ENCODE measurements around the gene BEND6. TPM values are rescaled to one million over a fixed set of nuclear protein-coding genes. Genes with fewer than 3 reads are reported as not detected.

Gene BEND6
- total RNA-seq, 1 donor from 2014 or later: not detected

DNA sequence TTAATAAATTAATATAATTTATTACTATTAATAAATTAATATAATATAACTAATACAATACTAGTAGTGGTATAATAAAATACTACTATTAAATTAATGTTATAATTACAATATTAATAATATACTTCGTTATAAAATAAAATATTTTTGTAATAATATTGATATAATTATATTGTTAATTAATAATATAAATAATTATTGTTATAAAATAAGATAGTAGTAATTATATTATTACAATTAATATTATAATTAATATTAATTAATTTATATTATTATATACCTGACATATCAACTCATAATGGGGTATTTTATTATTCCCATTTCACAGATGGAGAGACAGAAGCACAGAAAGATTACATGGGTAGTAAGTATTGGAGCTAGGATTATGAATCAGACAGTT is 8.9 kb downstream of the BEND6 start:
- no peak overlapping the region for H3K27ac Mint-ChIP-seq
- no peaks in the 10 kb centered on the region for H3K9me3 Mint-ChIP-seq
- H3K27me3 Mint-ChIP-seq (ENCODE audit: insufficient read depth): peaks cover 11% of the 10 kb centered on the region
- no peak for DNase-seq (ENCODE audit: low spot score)
- no peaks in the 10 kb centered on the region for H3K4me1 Mint-ChIP-seq (ENCODE audit: low read depth)
- intact Hi-C loops (cut with micrococcal nuclease): no loop called here
- H3K36me3 Mint-ChIP-seq (ENCODE audit: low read depth): no peaks in the 10 kb centered on the region
- no peak overlapping the region for H3K4me3 Mint-ChIP-seq

DNA sequence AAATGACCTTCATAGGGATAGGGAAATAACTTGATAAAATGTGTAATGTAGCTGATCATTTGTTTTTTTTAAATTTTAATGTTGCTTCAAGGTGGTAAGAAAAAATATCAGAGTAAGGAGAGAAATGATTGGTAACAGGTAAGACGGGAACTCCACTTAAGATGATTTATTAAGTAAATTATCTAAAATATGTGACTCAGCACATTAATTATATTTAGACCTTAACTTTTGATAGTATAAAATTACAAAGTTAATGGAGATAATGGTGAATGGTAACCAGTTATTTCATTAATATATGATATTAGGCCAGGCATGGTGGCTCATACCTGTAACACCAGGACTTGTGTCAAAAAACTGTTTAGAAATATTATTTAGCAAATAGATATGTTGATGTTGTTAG is 10.2 kb downstream of the BEND6 start:
- H3K27me3 Mint-ChIP-seq (ENCODE audit: insufficient read depth): peaks cover 11% of the 10 kb centered on the region
- no peaks in the 10 kb centered on the region for H3K36me3 Mint-ChIP-seq (ENCODE audit: low read depth)
- no peak overlapping the region for H3K27ac Mint-ChIP-seq
- H3K4me1 Mint-ChIP-seq (ENCODE audit: low read depth): no peaks in the 10 kb centered on the region
- H3K9me3 Mint-ChIP-seq: no peaks in the 10 kb centered on the region
- intact Hi-C loops (cut with micrococcal nuclease): no loop called here
- no peak for DNase-seq (ENCODE audit: low spot score)
- no peak overlapping the region for H3K4me3 Mint-ChIP-seq

DNA sequence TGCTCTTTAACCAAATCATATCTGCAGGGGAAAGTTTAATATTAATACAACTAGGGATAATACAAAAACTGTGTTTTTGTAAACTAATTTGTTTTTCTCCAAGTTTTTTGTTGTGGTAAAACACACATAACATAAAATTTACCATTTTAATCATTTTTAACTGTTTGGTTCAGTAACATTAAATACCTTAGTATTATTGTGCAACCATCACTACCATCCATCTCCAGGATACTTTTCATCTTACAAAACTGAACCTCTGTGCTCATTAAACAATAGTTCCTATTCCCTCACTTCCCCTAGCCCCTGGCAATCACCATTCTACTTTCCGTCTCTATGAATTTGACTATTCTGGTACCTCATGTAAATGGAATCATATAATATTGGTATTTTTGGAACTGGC is 15.9 kb downstream of the BEND6 start:
- DNase-seq (ENCODE audit: low spot score): no peak
- no peak overlapping the region for H3K27ac Mint-ChIP-seq
- no peaks in the 10 kb centered on the region for H3K9me3 Mint-ChIP-seq
- peaks cover 10% of the 10 kb centered on the region for H3K27me3 Mint-ChIP-seq (ENCODE audit: insufficient read depth)
- intact Hi-C loops (cut with micrococcal nuclease): no loop called here
- no peaks in the 10 kb centered on the region for H3K36me3 Mint-ChIP-seq (ENCODE audit: low read depth)
- H3K4me1 Mint-ChIP-seq (ENCODE audit: low read depth): no peaks in the 10 kb centered on the region
- H3K4me3 Mint-ChIP-seq: no peak overlapping the region

DNA sequence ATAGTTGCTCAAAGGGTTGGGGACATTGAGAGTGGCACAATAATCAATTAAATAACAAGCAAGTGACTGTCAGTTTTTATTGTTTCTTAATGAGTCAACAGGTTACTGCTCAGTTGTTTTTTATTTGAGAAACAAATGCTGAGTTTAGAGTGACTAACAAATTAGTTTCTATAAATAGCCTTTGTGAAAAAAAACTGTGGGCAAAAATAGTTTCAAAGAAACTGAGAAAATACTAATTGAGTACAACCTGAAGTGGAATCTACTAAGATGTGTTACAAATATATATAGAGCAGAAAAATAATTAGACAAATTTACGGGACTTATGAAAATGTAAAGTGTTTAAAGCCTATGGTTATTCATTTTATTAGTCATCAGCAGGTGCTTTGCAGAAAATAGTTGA is 22.3 kb downstream of the BEND6 start:
- no peak overlapping the region for H3K4me3 Mint-ChIP-seq
- DNase-seq (ENCODE audit: low spot score): no peak
- peaks cover 5% of the 10 kb centered on the region for H3K9me3 Mint-ChIP-seq
- H3K4me1 Mint-ChIP-seq (ENCODE audit: low read depth): no peaks in the 10 kb centered on the region
- H3K27me3 Mint-ChIP-seq (ENCODE audit: insufficient read depth): peaks cover 3% of the 10 kb centered on the region
- no peak overlapping the region for H3K27ac Mint-ChIP-seq
- intact Hi-C loops (cut with micrococcal nuclease): no loop called here
- H3K36me3 Mint-ChIP-seq (ENCODE audit: low read depth): peaks cover 1% of the 10 kb centered on the region

DNA sequence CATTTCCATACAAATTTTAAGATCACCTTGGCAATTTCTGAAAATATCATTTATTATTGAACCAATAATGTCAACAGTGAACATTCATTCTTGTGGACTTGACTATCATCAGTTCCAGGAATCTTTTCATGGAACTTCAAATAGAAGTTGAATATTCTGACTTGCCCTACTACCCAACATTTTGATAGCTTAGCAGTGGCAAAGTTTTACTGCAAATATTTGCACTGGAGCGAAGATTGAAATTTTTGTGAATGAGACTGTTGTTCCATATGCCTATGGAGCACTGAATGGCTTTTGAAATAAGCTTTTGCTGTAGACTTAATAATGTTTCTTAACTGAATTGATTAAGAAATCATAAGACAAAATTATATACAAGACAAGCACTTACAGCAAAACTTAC is 23.6 kb downstream of the BEND6 start:
- intact Hi-C loops (cut with micrococcal nuclease): no loop called here
- no peak overlapping the region for H3K27ac Mint-ChIP-seq
- peaks cover 1% of the 10 kb centered on the region for H3K36me3 Mint-ChIP-seq (ENCODE audit: low read depth)
- H3K4me1 Mint-ChIP-seq (ENCODE audit: low read depth): no peaks in the 10 kb centered on the region
- no peak for DNase-seq (ENCODE audit: low spot score)
- peaks cover 5% of the 10 kb centered on the region for H3K27me3 Mint-ChIP-seq (ENCODE audit: insufficient read depth)
- H3K9me3 Mint-ChIP-seq: peaks cover 5% of the 10 kb centered on the region
- H3K4me3 Mint-ChIP-seq: no peak overlapping the region

DNA sequence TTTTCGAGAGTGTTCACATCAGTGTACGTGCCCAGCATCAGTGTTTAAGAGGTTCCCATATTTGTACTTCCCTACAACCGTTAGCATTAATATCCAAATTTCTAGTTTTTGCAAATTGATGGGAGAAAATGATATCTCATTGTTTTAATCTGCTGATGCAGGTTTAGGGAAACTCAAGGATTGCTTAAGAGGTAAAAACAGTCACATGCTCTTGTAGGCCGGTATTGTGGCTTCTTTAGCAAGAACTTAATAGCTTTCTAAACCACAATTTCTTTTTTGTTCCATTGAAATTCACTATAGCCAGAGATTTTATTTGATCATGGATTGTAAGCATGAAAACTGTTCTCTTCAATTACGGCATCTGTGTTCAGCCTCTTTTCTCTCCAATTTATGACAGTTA is 29.5 kb downstream of the BEND6 start:
- Mint-ChIP-seq H3K36me3 (ENCODE audit: low read depth) (no peaks in the 10 kb centered on the region), H3K4me1 (ENCODE audit: low read depth) (no peaks in the 10 kb centered on the region), H3K27ac (no peak overlapping the region), H3K9me3 (no peaks in the 10 kb centered on the region), H3K4me3 (no peak overlapping the region), H3K27me3 (ENCODE audit: insufficient read depth) (peaks cover 14% of the 10 kb centered on the region)
- no peak for DNase-seq (ENCODE audit: low spot score)
- intact Hi-C loops (cut with micrococcal nuclease): no loop called here

DNA sequence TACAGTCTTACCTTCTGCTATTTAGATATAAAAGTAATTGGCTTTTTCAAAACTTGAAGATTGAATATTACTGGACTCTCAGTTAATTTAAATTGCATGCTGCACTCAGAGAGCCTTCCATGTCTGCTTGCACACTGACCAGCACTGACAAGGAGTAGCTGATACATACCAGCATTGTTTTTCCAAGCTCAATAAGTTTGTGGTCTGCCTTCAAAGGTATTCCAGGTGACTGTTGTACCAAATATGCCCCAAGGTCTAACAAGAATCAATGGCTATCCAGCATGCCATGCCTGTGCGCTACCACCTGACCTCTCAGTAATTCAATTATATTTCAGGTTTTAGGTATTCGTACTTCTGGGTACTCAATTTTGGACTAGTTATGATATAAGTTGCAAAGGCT is 30.0 kb downstream of the BEND6 start:
- intact Hi-C loops (cut with micrococcal nuclease): no loop called here
- no peaks in the 10 kb centered on the region for H3K9me3 Mint-ChIP-seq
- DNase-seq (ENCODE audit: low spot score): no peak
- no peak overlapping the region for H3K4me3 Mint-ChIP-seq
- H3K27me3 Mint-ChIP-seq (ENCODE audit: insufficient read depth): peaks cover 15% of the 10 kb centered on the region
- H3K36me3 Mint-ChIP-seq (ENCODE audit: low read depth): no peaks in the 10 kb centered on the region
- no peak overlapping the region for H3K27ac Mint-ChIP-seq
- no peaks in the 10 kb centered on the region for H3K4me1 Mint-ChIP-seq (ENCODE audit: low read depth)

DNA sequence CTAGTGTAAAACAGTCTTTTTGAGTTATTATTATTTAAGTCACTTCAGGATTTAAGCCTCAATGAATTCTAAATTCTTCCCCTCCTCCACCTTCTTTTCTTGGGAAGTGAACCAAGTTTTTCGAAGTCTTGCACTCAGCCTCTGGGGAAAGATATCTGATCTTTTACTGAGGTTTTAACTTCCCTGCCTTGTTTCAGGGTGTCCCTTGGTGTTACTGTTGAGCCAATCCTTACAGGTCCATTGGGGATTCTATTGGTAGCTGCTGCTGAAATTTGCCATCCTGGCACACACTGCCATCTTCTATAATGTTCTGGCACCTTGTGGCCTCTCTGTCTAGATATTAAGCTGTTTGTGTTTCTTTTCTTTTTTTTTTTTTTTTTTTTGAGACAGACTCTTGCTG is 31.7 kb downstream of the BEND6 start:
- no peaks in the 10 kb centered on the region for H3K4me1 Mint-ChIP-seq (ENCODE audit: low read depth)
- no peak for DNase-seq (ENCODE audit: low spot score)
- no peak overlapping the region for H3K4me3 Mint-ChIP-seq
- no peaks in the 10 kb centered on the region for H3K9me3 Mint-ChIP-seq
- H3K27me3 Mint-ChIP-seq (ENCODE audit: insufficient read depth): peaks cover 16% of the 10 kb centered on the region
- no peaks in the 10 kb centered on the region for H3K36me3 Mint-ChIP-seq (ENCODE audit: low read depth)
- no peak overlapping the region for H3K27ac Mint-ChIP-seq
- intact Hi-C loops (cut with micrococcal nuclease): no loop called here

DNA sequence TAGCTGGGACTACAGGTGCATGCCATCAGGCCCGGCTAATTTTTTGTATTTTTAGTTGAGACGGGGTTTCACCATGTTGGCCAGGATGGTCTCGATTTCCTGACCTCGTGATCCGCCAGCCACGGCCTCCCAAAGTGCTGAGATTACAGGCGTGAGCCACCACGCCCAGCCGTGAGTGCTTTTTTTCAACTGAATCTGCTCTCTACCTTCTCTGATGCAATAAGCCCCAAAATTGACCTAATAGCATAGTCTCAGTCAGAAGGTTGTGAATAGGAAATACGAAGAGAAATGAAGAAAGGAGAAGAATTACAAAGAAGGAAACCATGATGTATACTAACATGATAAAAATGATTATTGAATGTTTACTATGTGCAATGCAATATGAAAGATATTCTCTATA is 33.2 kb downstream of the BEND6 start:
- H3K4me1 Mint-ChIP-seq (ENCODE audit: low read depth): no peaks in the 10 kb centered on the region

DNA sequence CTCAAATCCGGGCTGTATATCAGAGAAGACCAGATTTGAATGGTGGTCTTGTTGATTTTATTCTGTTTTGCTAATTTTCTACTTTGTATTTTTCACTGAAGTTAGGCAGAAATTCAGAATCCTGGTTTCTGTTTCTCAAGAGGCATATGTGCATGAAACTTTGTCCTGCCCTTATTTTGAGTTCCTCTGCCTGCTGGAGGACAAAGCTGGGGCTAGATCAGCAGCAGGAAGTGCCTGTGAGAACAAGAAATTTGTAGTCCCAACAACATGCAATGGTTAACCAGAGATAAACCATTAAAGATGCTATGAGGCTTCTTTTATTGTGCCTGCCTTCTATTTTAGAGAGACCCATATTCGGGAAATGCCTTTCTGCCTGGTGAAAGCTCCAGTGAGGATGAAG is 37.1 kb downstream of the BEND6 start:
- H3K36me3 Mint-ChIP-seq (ENCODE audit: low read depth): no peaks in the 10 kb centered on the region
- H3K4me3 Mint-ChIP-seq: no peak overlapping the region
- no peaks in the 10 kb centered on the region for H3K9me3 Mint-ChIP-seq
- intact Hi-C loops (cut with micrococcal nuclease): no loop called here
- no peak overlapping the region for H3K27ac Mint-ChIP-seq
- H3K4me1 Mint-ChIP-seq (ENCODE audit: low read depth): no peaks in the 10 kb centered on the region
- DNase-seq (ENCODE audit: low spot score): no peak
- H3K27me3 Mint-ChIP-seq (ENCODE audit: insufficient read depth): peaks cover 16% of the 10 kb centered on the region

More for the DNA sequence above, 33.2 kb downstream of the BEND6 start:
- Mint-ChIP-seq H3K36me3 (ENCODE audit: low read depth) (no peaks in the 10 kb centered on the region), H3K27me3 (ENCODE audit: insufficient read depth) (peaks cover 21% of the 10 kb centered on the region), H3K9me3 (no peaks in the 10 kb centered on the region), H3K4me3 (no peak overlapping the region), H3K27ac (no peak overlapping the region)
- intact Hi-C loops (cut with micrococcal nuclease): no loop called here
- DNase-seq (ENCODE audit: low spot score): no peak

DNA sequence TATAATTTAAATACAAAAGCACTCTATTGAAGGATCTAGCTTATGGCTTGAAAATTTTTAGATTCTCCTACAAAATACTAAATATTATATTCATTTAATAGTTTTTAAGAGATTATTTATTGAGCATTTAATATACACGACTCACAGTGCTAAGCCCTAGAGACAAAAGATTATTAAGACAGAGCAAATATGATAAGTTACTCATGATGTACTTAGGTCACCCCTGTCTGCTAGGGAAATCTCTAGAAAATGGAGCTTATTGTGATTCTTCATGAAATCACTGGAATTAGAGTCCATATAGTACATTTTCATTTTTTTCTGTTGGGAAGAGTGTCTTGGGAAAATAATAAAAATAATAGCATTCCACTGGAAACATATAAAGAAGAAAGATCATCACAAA is 37.8 kb downstream of the BEND6 start:
- no peak for DNase-seq (ENCODE audit: low spot score)
- H3K9me3 Mint-ChIP-seq: no peaks in the 10 kb centered on the region
- no peaks in the 10 kb centered on the region for H3K4me1 Mint-ChIP-seq (ENCODE audit: low read depth)
- intact Hi-C loops (cut with micrococcal nuclease): no loop called here
- H3K27ac Mint-ChIP-seq: no peak overlapping the region
- H3K4me3 Mint-ChIP-seq: no peak overlapping the region
- H3K27me3 Mint-ChIP-seq (ENCODE audit: insufficient read depth): peaks cover 15% of the 10 kb centered on the region
- no peaks in the 10 kb centered on the region for H3K36me3 Mint-ChIP-seq (ENCODE audit: low read depth)

DNA sequence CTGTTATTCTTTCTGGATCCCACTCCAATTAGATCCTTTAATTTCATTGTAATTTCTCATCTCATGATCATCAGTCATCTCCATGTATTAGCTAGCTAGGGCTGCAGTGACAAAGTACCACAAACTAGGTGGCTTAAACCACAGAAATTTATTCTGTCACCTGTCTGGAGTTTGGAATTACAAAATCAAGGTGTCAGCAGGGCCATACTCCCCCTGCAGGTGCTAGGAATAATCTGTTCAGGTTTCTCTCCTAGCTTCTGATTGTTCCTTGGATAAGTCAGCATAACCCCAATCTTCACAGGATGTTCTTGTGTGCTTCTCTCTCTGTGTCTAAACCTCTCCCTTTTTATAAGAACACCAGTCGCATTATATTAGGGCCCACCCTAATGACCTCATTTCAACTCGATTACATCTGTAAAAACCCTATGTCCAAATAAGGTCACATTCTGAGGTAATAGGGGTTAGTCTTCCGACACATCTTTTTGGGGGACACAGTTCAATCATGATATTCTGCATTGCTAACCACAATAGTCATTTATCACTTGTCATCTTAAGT is 40.5 kb downstream of the BEND6 start:
- Mint-ChIP-seq H3K36me3 (ENCODE audit: low read depth) (no peaks in the 10 kb centered on the region), H3K9me3 (peaks cover 3% of the 10 kb centered on the region), H3K4me3 (no peak overlapping the region), H3K27me3 (ENCODE audit: insufficient read depth) (peaks cover 13% of the 10 kb centered on the region), H3K4me1 (ENCODE audit: low read depth) (no peaks in the 10 kb centered on the region), H3K27ac (no peak overlapping the region)
- DNase-seq (ENCODE audit: low spot score): no peak
- intact Hi-C loops (cut with micrococcal nuclease): loop anchor here (5.0 kb wide), 1 partner anchor 653 kb away; no protein-coding TSS in a partner anchor

DNA sequence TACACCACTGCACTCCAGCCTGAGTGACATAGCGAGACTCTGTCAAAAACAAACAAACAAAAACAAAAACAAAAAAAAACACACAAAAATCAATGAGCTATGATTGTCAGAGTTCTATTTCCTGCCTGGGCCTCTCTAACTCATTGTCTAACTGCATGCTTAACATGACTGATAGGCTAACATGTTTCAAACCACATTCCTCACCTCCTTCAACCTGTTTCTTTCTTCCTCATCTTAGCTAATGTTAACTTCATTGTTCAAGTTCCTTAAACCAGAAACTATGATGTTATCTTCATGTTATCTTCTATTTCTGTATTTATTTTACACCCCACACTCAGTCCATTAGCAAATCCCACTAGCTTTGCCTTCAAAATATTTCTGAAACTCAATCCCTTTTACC is 41.5 kb downstream of the BEND6 start:
- no peak for DNase-seq (ENCODE audit: low spot score)
- Mint-ChIP-seq H3K9me3 (peaks cover 3% of the 10 kb centered on the region), H3K4me3 (no peak overlapping the region), H3K36me3 (ENCODE audit: low read depth) (no peaks in the 10 kb centered on the region), H3K4me1 (ENCODE audit: low read depth) (no peaks in the 10 kb centered on the region), H3K27me3 (ENCODE audit: insufficient read depth) (peaks cover 13% of the 10 kb centered on the region), H3K27ac (no peak overlapping the region)
- intact Hi-C loops (cut with micrococcal nuclease): loop anchor here (5.0 kb wide), 1 partner anchor 654 kb away; no protein-coding TSS in a partner anchor

DNA sequence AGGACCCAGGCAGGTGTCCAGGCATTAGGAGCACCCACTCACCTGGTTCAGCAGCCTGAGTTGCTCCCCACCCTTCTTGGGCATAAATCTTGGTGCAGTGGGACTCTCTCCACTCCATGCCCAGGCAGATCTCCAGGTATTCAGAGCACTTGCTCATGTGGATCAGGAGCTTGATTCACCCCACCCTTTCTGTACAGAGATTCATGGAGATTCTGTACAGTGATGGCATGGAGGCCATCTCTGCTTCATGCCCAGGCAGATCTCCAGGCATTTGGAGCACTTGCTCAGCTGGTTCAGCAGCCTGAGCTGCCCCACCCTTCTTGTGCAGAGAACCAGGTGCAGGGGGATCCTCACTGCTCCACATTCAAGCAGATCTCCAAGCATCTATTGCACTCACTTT is 44.1 kb downstream of the BEND6 start:
- Mint-ChIP-seq H3K27ac (no peak overlapping the region), H3K4me1 (ENCODE audit: low read depth) (no peaks in the 10 kb centered on the region), H3K36me3 (ENCODE audit: low read depth) (no peaks in the 10 kb centered on the region), H3K4me3 (no peak overlapping the region), H3K9me3 (peaks cover 3% of the 10 kb centered on the region), H3K27me3 (ENCODE audit: insufficient read depth) (peaks cover 15% of the 10 kb centered on the region)
- intact Hi-C loops (cut with micrococcal nuclease): loop anchor here (5.0 kb wide), 1 partner anchor 657 kb away; no protein-coding TSS in a partner anchor
- DNase-seq (ENCODE audit: low spot score): no peak
